HL-60 (cell line): Measurements from ENCODE around the gene ZFAND4.

Experiments
- CTCF ChIP-seq: IDR thresholded peaks from one replicate; pipeline ENCODE4 v1.5.1; 2011; ENCODE audit warnings: low read length, control low read depth, inconsistent platforms; ENCODE audit not compliant: insufficient read depth
- GABPA ChIP-seq: IDR thresholded peaks from 2 replicates; pipeline ENCODE4 v1.6.1; 2012; ENCODE audit warnings: low read depth
- POLR2AphosphoS5 ChIP-seq: IDR thresholded peaks from 2 replicates; pipeline ENCODE4 v1.6.1; 2012; ENCODE audit warnings: low read depth
- REST ChIP-seq: IDR thresholded peaks from 2 replicates; pipeline ENCODE4 v1.6.1; 2012; ENCODE audit warnings: low read depth; ENCODE audit not compliant: insufficient replicate concordance
- SPI1 ChIP-seq: IDR thresholded peaks from 2 replicates; pipeline ENCODE4 v1.6.1; 2012; ENCODE audit warnings: low read depth, mild to moderate bottlenecking, borderline replicate concordance

- TF ChIP-seq CTCF = no peak
- no peak for TF ChIP-seq POLR2AphosphoS5
- no peak for TF ChIP-seq REST
- TF ChIP-seq GABPA = no peak
- TF ChIP-seq SPI1 = no peak
These were observed 57.7 kb downstream of the ZFAND4 start for GRCh38 chr10:45614869-45615268.
